GM04503 (cell line): ENCODE results near the gene PPM1H.
"Not testable (repeated sequence)": the region's sequence is repeated elsewhere in the genome, so short reads cannot be mapped to it uniquely, and the experiment has no call there.

Experiments
- DNase-seq: peaks from one replicate; pipeline ENCODE4 v3.0.0-alpha.2; 2012; ENCODE audit warnings: low read depth

Gene PPM1H

GRCh38 chr12:62909340-62909739 is 25.6 kb downstream of the PPM1H start:
- no peak for DNase-seq

DNA sequence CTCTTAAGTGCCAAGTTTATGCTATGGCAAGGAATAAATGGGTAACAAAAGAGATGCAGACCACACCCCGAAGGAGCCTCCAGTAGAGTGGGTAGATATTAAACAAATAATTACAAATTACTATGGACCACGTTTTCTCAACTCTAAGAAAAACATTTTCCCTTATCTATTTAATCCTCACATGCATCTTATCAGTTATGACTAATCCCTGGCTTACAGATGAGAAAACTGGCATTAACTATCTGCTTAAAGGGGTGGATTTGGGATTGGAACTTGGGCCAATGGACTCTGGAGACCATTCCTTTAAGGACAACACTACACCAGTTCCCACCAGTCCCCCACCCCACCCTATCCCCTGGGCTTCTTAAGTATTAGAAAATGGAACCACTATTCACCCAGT is 26.3 kb downstream of the PPM1H start:
- no peak for DNase-seq

- DNase-seq: no peak
Measured at GRCh38 chr12:62907561-62907960, 27.4 kb downstream of the PPM1H start.

GRCh38 chr12:62907078-62907477 is 27.9 kb downstream of the PPM1H start:
- no peak for DNase-seq

DNA sequence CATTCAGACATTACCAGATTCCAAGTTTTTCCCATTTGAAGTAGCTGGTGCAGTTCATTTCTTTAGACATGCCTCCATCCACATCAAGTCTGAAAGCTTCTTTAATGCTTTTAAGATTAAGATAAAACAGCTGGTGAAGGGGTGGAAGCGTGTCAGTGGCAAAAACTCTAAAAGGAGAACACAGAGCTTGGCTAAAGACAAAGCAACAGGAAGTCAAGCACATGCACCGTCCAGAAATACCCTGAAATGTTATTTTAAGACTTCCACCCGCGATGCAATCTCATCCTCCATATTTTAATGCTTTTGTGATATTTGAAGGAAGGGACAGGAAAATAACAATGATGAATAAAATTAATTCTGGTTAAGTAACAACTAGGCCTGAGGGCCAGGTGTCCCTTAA is 31.8 kb downstream of the PPM1H start:
- no peak for DNase-seq

GRCh38 chr12:62900686-62901272 is 34.2 kb downstream of the PPM1H start:
- DNase-seq: no peak

GRCh38 chr12:62899568-62900390 is 35.2 kb downstream of the PPM1H start:
- DNase-seq: no peak

GRCh38 chr12:62898526-62898925 is 36.4 kb downstream of the PPM1H start:
- no peak for DNase-seq

DNA sequence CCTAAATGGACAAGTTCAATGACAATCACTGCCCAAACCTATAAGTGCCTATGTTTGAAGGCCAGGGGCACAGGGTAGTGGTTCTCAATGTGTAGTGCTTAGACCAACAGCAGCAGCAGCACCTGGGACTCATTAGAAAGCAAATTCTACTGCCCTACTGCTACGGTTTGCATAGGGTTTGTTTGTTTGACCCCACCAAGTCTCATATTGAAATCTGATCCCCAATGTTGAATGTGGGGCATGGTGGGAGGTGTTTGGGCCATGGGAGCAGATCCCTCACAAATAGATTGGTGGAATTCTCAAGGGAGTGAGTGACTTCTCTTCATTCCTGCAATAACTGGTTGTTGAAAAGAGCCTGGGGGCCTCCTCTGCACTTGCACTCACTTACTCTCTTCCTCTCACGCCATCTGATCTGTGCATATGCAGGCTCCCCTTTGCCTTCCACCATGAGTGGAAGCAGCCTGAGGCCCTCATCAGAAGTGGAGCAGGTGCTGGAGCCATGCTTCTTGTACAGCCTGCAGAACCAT is 39.5 kb downstream of the PPM1H start:
- DNase-seq: no peak

GRCh38 chr12:62893276-62893675 is 41.7 kb downstream of the PPM1H start:
- no peak for DNase-seq

- DNase-seq: no peak
Measured at GRCh38 chr12:62891805-62892549, 43.0 kb downstream of the PPM1H start.

DNA sequence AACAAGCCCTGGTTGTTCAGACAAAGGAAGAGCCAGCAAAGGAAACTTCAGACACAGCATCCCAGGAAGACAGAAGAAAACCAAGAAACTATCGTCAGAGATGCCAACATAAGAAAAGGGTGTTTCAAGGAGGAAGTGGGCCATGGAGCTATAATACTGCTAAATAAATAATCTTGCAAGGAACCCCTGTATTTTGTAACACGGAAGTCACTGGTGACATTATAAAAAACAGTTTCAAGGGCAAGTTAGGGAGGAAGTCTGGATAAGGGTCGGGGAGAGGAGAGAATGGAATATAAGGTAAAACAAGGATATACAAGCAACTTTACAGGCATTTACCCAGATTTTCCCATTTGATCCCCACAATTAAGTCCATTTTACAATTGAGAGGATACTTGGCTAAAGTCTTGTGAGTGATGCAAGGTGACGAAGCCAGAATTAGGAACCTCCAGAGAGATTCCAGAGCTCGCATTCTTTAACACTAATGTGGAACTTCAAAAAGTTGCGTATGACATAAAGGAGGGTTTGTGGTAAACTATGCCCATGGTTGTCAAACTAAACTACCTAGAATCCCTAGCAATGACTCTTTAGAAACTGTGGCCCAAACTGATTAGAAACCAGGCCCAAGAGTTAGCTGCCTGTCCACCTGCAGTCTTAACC is 46.4 kb downstream of the PPM1H start:
- DNase-seq: no peak

DNA sequence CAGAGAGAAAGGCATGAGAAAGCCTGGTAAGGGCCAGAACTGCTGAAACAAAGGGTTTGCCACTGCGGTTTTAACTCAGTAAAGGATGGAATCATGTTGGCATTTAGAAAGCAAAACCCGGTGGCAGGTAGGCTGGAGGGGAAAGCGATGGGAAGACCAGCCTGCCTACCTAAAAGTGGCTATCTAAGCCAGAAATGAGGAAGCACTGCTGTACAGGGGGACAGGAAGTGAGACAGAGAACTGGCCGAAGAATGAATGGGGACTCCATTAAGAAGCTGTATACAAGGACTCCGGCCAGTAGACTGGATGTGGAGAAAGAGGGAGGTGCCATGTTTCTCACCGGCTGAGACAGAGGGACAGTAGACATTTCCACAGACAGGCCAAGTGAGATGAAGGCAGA is 48.2 kb downstream of the PPM1H start:
- DNase-seq: no peak

DNA sequence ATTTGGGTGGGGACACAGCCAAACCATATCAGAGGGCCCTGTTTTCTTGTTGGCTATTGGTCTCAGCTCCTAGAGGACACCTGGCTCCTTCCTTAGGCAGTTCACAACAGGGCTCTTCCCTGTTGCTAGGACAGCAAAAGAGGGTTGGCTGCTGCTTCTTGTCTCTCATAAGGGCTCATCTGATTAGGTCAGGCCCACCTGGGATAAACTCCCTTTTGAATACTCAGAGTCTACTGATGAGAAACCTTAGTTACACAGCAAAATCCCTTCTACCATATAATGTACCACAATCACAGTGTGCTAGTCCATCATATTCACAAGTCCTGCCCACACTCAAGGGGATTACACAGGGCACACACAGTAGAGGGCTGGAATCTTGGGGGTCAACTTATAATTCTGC is 49.7 kb downstream of the PPM1H start:
- no peak for DNase-seq

GRCh38 chr12:62884832-62885231 is 50.1 kb downstream of the PPM1H start:
- DNase-seq: not testable (repeated sequence)

- no peak for DNase-seq
Measured at GRCh38 chr12:62882696-62883095, 52.3 kb downstream of the PPM1H start.

DNA sequence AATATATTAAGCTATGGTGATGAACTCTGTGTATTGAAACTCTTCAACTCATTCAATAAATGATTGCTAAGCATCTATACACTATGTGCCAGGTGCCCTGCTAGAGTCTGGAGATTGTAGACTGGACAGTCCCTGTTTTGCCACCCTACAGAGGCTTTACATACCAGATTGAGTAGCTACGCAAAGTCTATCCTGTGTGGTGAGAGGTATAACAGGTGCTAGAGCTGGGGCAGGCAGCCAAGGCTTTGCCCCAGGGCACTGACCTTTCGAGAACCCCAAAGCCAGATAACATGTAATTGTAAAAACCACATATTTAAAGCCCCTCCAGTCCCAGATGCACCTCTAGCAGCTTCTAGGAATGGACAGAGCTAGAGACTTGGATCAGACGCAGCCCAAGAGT is 52.8 kb downstream of the PPM1H start:
- DNase-seq: no peak

DNA sequence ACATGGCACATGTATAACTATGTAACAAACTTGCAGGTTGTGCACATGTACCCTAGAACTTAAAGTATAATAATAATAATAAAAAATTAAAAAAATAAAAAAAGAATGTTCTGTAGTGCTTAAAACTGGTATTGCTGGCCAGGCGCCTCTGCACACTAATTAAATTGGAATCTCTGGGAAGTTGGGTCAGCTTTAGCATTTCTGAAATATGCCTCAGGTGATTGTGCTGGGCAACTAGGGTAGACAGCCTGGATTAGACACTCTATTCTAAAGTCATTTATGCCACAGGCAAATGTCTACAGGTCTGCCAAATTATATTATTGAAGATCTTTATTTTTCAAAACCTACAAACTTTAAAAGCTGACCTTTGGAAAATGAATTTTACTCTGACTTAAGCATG is 55.3 kb downstream of the PPM1H start:
- no peak for DNase-seq

- not testable (repeated sequence) for DNase-seq
Measured at GRCh38 chr12:62879228-62879627, 55.7 kb downstream of the PPM1H start.

DNA sequence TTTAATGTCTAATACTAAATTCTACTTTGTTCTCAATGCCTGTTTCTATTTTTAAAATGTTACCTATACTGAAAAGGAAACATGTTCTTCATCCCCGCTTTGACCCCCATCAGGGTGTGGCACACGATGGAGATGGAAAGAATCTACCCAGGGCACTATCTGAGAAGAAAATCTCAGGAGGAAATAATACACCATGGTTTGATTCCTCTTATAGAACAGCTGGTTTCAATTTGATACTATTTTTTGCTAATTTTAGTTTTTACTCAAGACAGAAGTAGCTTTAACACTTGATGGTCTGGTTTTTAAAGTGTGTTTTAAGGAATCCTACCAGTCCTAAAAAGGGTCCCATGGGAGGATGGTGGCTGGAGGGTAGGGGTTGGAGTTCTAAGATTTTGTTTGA is 56.7 kb downstream of the PPM1H start:
- no peak for DNase-seq

DNA sequence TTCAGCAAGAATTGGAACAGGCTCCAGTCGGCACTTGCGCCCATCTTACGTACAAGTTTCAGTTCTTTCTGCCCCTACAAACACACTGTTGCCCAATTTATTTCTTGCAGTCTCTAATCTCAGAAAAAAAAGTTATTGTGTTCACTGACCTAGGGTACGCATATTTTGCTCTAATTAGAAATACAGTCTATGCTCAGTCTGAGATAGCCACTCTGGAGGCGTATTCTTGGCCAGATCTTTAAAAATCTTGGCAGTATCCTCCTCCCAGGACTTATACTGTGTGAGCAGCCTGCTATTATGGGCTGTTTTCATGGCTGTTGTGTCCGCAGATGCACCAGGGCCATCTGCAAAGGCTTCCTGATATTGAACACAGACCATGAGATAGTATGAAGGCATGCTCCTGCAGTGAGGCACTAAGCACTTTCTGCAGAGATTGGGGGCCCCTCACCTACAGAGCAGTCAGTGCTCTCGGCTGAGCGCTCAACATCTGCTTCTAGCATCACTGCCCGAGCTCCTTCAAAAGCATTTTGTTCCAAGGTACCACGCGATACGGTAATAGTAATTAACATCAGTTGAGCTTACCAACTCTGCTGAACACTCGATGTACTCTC is 57.9 kb downstream of the PPM1H start:
- DNase-seq: no peak
